WTC11 (cell line): ENCODE results near the gene DCAF11. TPM values are rescaled to one million over a fixed set of nuclear protein-coding genes. Genes with fewer than 3 reads are reported as not detected.
A peak's percentile ranks its signal among the peaks of the same experiment; 100 is the strongest.

Experiments
- ATAC-seq: fragments of 200-7000 bp; cut with Tn5 transposase; 2 replicates; pipeline ENCODE4 v1.10.0; 2021; ENCODE audit warnings: mild to moderate bottlenecking, moderate library complexity
- CTCF ChIA-PET: fragments of 300-600 bp; sonication (Branson Sonifier 250); formaldehyde crosslinking; loops from one replicate; lab custom pipeline; 2021; ENCODE audit warnings: antibody characterized with exemption; lab: Charles Lee
- POLR2A ChIA-PET: fragments of 350-600 bp; sonication (Branson Sonifier 250); formaldehyde crosslinking; loops from one replicate; lab custom pipeline; 2021; ENCODE audit warnings: antibody characterized with exemption; lab: Charles Lee
- DNase-seq: peaks from one replicate; pipeline ENCODE4 v3.0.0; 2021; ENCODE audit warnings: low spot score
- H3K27ac Mint-ChIP-seq: 2 replicates; pipeline ENCODE4 v1.8.0; 2021; ENCODE audit warnings: mixed read lengths
- H3K27me3 Mint-ChIP-seq: 2 replicates; pipeline ENCODE4 v1.8.0; 2021; ENCODE audit warnings: low read depth, mild to moderate bottlenecking, moderate library complexity, mixed read lengths
- H3K36me3 Mint-ChIP-seq: 2 replicates; pipeline ENCODE4 v1.8.0; 2021; ENCODE audit warnings: mixed read lengths
- H3K4me1 Mint-ChIP-seq: 2 replicates; pipeline ENCODE4 v1.8.0; 2022; ENCODE audit warnings: mixed read lengths
- H3K4me3 Mint-ChIP-seq: 2 replicates; pipeline ENCODE4 v1.8.0; 2021; ENCODE audit warnings: mild to moderate bottlenecking, moderate library complexity, mixed read lengths
- H3K9me3 Mint-ChIP-seq: 2 replicates; pipeline ENCODE4 v1.8.0; 2021; ENCODE audit warnings: mixed read lengths
- ARID4B ChIP-seq: sonication (generic); formaldehyde crosslinking; IDR thresholded peaks from 2 replicates; pipeline ENCODE4 v1.8.0; 2023; ENCODE audit warnings: missing genetic modification reagents, mild to moderate bottlenecking, borderline replicate concordance
- ATF1 ChIP-seq: sonication (generic); formaldehyde crosslinking; IDR thresholded peaks from 2 replicates; pipeline ENCODE4 v1.8.1; 2023; ENCODE audit warnings: mild to moderate bottlenecking, moderate library complexity, missing genetic modification reagents
- EMX1 ChIP-seq: fragments of 250-450 bp; sonication (Bioruptor Pico); IDR thresholded peaks from 2 replicates; pipeline ENCODE4 v1.8.0; 2021; ENCODE audit warnings: mild to moderate bottlenecking
- ERG ChIP-seq: fragments of 250-450 bp; sonication (Bioruptor Pico); IDR thresholded peaks from 2 replicates; pipeline ENCODE4 v1.8.0; 2021; ENCODE audit warnings: mild to moderate bottlenecking
- FOXP1 ChIP-seq: sonication (generic); formaldehyde crosslinking; IDR thresholded peaks from 2 replicates; pipeline ENCODE4 v1.8.0; 2022; ENCODE audit warnings: missing genetic modification reagents, mild to moderate bottlenecking, moderate library complexity, borderline replicate concordance
- FOXP4 ChIP-seq: sonication (generic); formaldehyde crosslinking; IDR thresholded peaks from 2 replicates; pipeline ENCODE4 v1.8.0; 2022; ENCODE audit warnings: mild to moderate bottlenecking, missing genetic modification reagents
- IRF1 ChIP-seq: sonication (generic); formaldehyde crosslinking; IDR thresholded peaks from 2 replicates; pipeline ENCODE4 v1.8.0; 2023; ENCODE audit warnings: missing genetic modification reagents
- IRF2 ChIP-seq: sonication (generic); formaldehyde crosslinking; IDR thresholded peaks from 2 replicates; pipeline ENCODE4 v1.8.0; 2022; ENCODE audit warnings: low read depth, missing genetic modification reagents, borderline replicate concordance
- NR2C2 ChIP-seq: sonication (generic); formaldehyde crosslinking; IDR thresholded peaks from 2 replicates; pipeline ENCODE4 v1.8.0; 2022; ENCODE audit warnings: mild to moderate bottlenecking, missing genetic modification reagents
- TEAD1 ChIP-seq: sonication (generic); formaldehyde crosslinking; IDR thresholded peaks from 2 replicates; pipeline ENCODE4 v1.8.0; 2022; ENCODE audit warnings: mild to moderate bottlenecking, missing genetic modification reagents
- USF1 ChIP-seq: sonication (generic); formaldehyde crosslinking; IDR thresholded peaks from 2 replicates; pipeline ENCODE4 v1.8.0; 2022; ENCODE audit warnings: mild to moderate bottlenecking, missing genetic modification reagents
- ZBTB21 ChIP-seq: sonication (generic); formaldehyde crosslinking; IDR thresholded peaks from 2 replicates; pipeline ENCODE4 v1.8.1; 2023; ENCODE audit warnings: mild to moderate bottlenecking, missing genetic modification reagents, borderline replicate concordance
- ZNF317 ChIP-seq: sonication (generic); formaldehyde crosslinking; IDR thresholded peaks from 2 replicates; pipeline ENCODE4 v1.8.1; 2023; ENCODE audit warnings: low read depth, mild to moderate bottlenecking, moderate library complexity, missing genetic modification reagents, borderline replicate concordance
- ZNF425 ChIP-seq: fragments of 250-450 bp; sonication (Bioruptor Pico); conservative IDR thresholded peaks from 2 replicates; pipeline ENCODE4 v1.9.0; 2021; ENCODE audit warnings: mild to moderate bottlenecking
- ZSCAN18 ChIP-seq: fragments of 250-450 bp; sonication (Bioruptor Pico); IDR thresholded peaks from 2 replicates; pipeline ENCODE4 v2.1.2; 2022; ENCODE audit warnings: mild to moderate bottlenecking, moderate library complexity
- total RNA-seq: library from RNA; stranded (reverse); gene quantifications from 3 replicates; pipeline ENCODE4 v1.2.3, GENCODE V29; 2021

The DCAF11 gene
- total RNA-seq, 1 experiment from 2014 or later = 73.6 TPM

- TF ChIP-seq ZSCAN18 (CRISPR knock-in tag) = no peak
- 0 out of 2 replicates have a peak, but pooled peaks have one; percentile 23 for TF ChIP-seq ZNF317 (CRISPR knock-in tag)
- no peak for TF ChIP-seq EMX1 (CRISPR knock-in tag)
- no peak for TF ChIP-seq IRF2 (CRISPR knock-in tag)
- TF ChIP-seq FOXP4 (CRISPR knock-in tag) = peak; percentile 17; the same call in 1 of the 2 replicates
- no peak for TF ChIP-seq NR2C2 (CRISPR knock-in tag)
- TF ChIP-seq IRF1 = no peak
Observed at GRCh38 chr14:24171422-24172260, 57.1 kb downstream of the DCAF11 start, which contains the start of gene REC8 (continued).

GRCh38 chr14:24172261-24172860 lies 57.8 kb downstream of the DCAF11 start:
- peaks cover 9% of the 10 kb centered on the region for H3K4me1 Mint-ChIP-seq
- POLR2A ChIA-PET = interaction anchor here (1.2 to 1.5 kb wide), 3 partner anchors 11 to 25 kb away, joined by 4 to 6 read pairs (median 4); partner anchors contain the start of genes IRF9, RNF31 and TM9SF1
- no peaks in the 10 kb centered on the region for H3K9me3 Mint-ChIP-seq
- peaks cover 3% of the 10 kb centered on the region; the same call in 1 of the 2 replicates for H3K36me3 Mint-ChIP-seq
- H3K27me3 Mint-ChIP-seq = no peaks in the 10 kb centered on the region; the same call in none of the 2 replicates
- CTCF ChIA-PET = interaction anchor here (0.7 to 3.1 kb wide), 6 partner anchors 11 to 114 kb away, joined by 3 to 16 read pairs (median 3); partner anchors contain the start of genes IPO4, IRF9 and TINF2
- ATAC-seq (no peak), DNase-seq (peak; percentile 19)
- peak overlapping the region; percentile 74 for H3K27ac Mint-ChIP-seq
- peak overlapping the region; percentile 79 for H3K4me3 Mint-ChIP-seq
- TF ChIP-seq USF1 (CRISPR knock-in tag) (peak; percentile 77), ARID4B (CRISPR knock-in tag) (0 out of 2 replicates have a peak, but pooled peaks have one; percentile 7), ZNF425 (no peak), ERG (no peak), ATF1 (CRISPR knock-in tag) (no peak), TEAD1 (CRISPR knock-in tag) (0 out of 2 replicates have a peak, but pooled peaks have one; percentile 17), ZBTB21 (CRISPR knock-in tag) (no peak), FOXP1 (no peak)
